Skeletal muscle tissue (tissue), 4 donors: ENCODE measurements around the gene IRX1. TPM values are rescaled to one million over a fixed set of nuclear protein-coding genes. Genes with fewer than 3 reads are reported as not detected.

ENCODE experiments used
- H3K27ac ChIP-seq: one replicate; pipeline ENCODE4 v1.7.0; 2013; ENCODE audit warnings: mild to moderate bottlenecking, low read depth, low read length, inconsistent platforms
- H3K27me3 ChIP-seq, 3 donors: one replicate each; pipeline ENCODE4 v1.7.0; 2013; ENCODE audit warnings: low read length in 3 of 3; ENCODE audit not compliant: control insufficient read depth in 3 of 3, insufficient read depth in 3 of 3
- H3K36me3 ChIP-seq, 3 donors: one replicate each; pipeline ENCODE4 v1.7.0; 2013; ENCODE audit warnings: low read length in 3 of 3; ENCODE audit not compliant: control insufficient read depth in 3 of 3, insufficient read depth in 3 of 3
- H3K4me1 ChIP-seq, 3 donors: one replicate each; pipeline ENCODE4 v1.7.0; 2013; ENCODE audit warnings: low read length in 3 of 3, mild to moderate bottlenecking in 3 of 3; ENCODE audit not compliant: control insufficient read depth in 3 of 3, insufficient read depth in 3 of 3
- H3K4me3 ChIP-seq, 3 donors: one replicate each; pipeline ENCODE4 v1.7.0; 2013; ENCODE audit warnings: low read length in 3 of 3
- H3K9ac ChIP-seq, 3 donors: one replicate each; pipeline ENCODE4 v1.7.0; 2013; ENCODE audit warnings: low read length in 3 of 3, mild to moderate bottlenecking in 3 of 3, moderate library complexity in 2 of 3, low read depth in 1 of 3
- H3K9me3 ChIP-seq, 3 donors: one replicate each; pipeline ENCODE4 v1.7.0; 2013; ENCODE audit warnings: low read length in 3 of 3; ENCODE audit not compliant: control insufficient read depth in 3 of 3
- total RNA-seq: library from RNA; depleted of rRNA; stranded (reverse); fragments of >200 nt; gene quantifications from one replicate; pipeline ENCODE4 v1.2.3, GENCODE V29; 2014
- donor health status: Osteomylitis.

IRX1 gene
- 2.1 TPM for total RNA-seq

- H3K27me3 ChIP-seq = peaks cover 79 to 89% (median 84%) of the 10 kb centered on the region in 3 donors
- H3K4me1 ChIP-seq = peaks cover 6 to 9% (median 8%) of the 10 kb centered on the region in 3 donors
- peak within 1 kb of the TSS in 1 of 3 donors; percentile 32 for H3K4me3 ChIP-seq
- H3K27ac ChIP-seq = no peak within 1 kb of the TSS
- H3K9me3 ChIP-seq = no peaks in the 10 kb centered on the region
- H3K36me3 ChIP-seq = no peaks in the 10 kb centered on the region
- no peak within 1 kb of the TSS for H3K9ac ChIP-seq
Measured at GRCh38 chr5:3595006-3595961, at the start of gene IRX1. TSS of gene IRX1 (plus strand) at chr5:3595832. CDS start at chr5:3596106, 274 bp downstream.

DNA sequence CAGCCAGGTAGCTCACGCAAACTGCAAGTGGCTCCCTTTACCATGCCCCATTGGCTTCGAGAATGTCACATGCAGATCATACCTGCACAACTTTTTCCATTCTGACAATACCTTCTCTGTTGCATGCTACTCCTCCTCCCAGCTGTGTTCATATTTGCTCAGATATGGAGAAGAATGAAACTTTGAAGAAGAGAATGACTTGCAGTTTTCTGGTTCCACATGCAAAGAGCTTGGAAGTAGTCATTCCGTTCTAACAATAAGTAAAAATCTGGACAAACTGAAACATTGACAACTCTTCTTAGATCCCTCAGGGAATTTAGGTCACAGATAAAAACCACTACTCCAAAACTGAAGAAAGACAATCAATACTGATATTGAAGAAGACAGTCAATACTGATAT is 49.6 kb upstream of the IRX1 start:
- Histone ChIP-seq H3K4me3 (no peak overlapping the region), H3K27ac (no peak overlapping the region)

DNA sequence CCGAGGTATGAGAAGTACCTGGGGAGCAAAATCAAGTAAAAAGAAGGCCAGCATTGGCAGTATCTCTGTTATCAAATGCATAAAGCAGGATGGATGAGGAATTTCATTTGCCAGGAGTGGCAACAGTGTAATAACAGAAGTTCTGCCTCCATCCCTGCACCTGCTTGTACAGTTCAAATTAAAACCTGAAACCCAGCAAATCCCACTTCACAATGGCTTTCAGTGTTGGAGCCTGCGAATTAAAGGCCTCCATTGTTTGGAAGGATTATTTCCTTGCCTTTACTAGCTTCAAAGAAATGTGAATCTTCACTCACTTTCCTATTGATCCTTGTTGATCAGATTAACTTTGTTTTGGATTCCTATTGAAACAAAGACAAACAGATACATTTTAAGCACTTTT is 31.5 kb upstream of the IRX1 start:
- no peak overlapping the region for H3K9ac ChIP-seq
- no peaks in the 10 kb centered on the region for H3K4me1 ChIP-seq
- H3K36me3 ChIP-seq = no peaks in the 10 kb centered on the region

More for the DNA sequence above, 49.6 kb upstream of the IRX1 start:
- no peaks in the 10 kb centered on the region for H3K36me3 ChIP-seq
- no peaks in the 10 kb centered on the region for H3K9me3 ChIP-seq
- H3K27me3 ChIP-seq = peaks cover 0 to 4% (median 0%) of the 10 kb centered on the region in 3 donors
- H3K9ac ChIP-seq = no peak overlapping the region
- H3K4me1 ChIP-seq = no peaks in the 10 kb centered on the region

DNA sequence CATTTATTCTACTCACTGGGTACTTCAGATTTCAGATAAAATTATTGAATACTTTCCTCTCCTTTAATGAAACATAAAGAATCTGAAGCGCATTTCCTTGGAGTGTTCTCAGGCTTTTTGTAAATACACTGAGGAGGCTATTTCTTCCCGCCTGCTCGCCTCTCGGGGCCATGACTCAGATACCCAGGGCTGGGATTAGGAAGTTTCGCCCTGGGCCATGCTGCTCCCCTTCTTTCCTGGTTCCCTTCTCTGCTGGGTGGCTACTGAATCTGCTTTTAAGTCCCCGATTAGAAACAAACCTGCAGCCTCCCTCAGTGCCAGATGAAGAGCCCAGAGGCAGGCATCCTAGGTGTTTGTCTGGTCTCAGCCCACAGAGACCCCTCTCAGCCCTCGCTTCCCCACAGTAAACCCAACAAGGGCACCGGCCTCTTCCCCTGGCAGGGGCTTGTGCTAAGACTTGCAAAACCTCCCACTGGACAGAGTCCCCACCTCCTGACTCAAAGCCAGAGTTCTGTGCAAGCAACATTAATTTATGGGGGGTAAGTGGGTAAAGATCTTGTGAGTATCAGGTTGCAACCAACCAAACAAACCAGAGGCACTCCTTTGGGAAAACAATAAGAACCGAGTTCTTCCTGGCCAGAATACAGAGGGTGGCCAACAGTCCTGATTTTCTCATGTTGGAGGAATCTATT is 30.7 kb upstream of the IRX1 start:
- Histone ChIP-seq H3K4me3 (no peak overlapping the region), H3K36me3 (no peaks in the 10 kb centered on the region), H3K27me3 (peaks cover 0 to 5% (median 0%) of the 10 kb centered on the region in 3 donors), H3K9ac (no peak overlapping the region), H3K9me3 (peaks cover 0 to 4% (median 2%) of the 10 kb centered on the region in 3 donors), H3K27ac (no peak overlapping the region), H3K4me1 (no peaks in the 10 kb centered on the region)

More for the DNA sequence above, 31.5 kb upstream of the IRX1 start:
- H3K4me3 ChIP-seq = no peak overlapping the region
- no peak overlapping the region for H3K27ac ChIP-seq
- H3K9me3 ChIP-seq = peaks cover 2 to 4% (median 4%) of the 10 kb centered on the region in 3 donors
- peaks cover 0 to 4% (median 0%) of the 10 kb centered on the region in 3 donors for H3K27me3 ChIP-seq

GRCh38 chr5:3584724-3585531 is 10.7 kb upstream of the IRX1 start:
- H3K4me1 ChIP-seq = no peaks in the 10 kb centered on the region
- peaks cover 23 to 46% (median 27%) of the 10 kb centered on the region in 3 donors for H3K27me3 ChIP-seq

DNA sequence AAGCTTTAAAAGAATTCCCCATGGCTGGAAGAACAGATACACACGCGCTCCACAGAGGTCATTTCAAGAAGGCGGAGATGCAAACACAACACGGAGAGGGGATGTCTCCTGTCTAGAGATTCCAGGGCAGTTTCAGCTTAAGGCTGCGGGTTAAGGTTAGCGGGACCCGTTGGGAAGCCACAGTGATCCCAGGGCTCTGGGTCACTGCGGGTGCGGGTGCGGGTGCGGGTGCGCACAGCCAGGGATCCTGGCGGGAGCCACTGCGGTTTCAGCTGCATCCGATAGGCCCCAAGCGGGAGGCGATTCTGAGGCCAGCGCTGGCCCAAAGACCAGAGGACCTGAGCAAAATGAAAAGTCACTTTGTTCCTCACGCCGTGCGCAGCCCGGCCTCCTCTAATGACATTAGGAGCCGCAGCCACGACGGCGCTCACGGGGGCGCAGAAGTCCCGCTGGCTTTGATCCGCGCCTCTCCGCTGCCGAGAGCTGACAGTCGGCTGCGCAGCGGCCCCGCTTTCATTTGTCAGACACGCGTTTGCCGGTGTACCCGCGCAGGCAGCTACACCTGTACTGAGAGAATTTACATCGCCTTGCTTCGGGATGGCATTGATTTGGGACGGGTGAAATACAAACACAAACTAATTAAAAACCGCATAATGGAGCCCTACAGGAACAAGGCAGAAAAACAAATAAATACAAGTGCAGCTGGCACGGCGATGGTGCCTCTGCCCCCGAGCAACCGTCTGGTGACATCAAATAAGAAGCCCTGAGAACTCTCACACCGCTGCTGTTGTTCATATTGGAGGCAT is 5.3 kb upstream of the IRX1 start:
- Histone ChIP-seq H3K4me1 (peaks cover 3 to 9% (median 8%) of the 10 kb centered on the region in 3 donors), H3K9me3 (peaks cover 0 to 2% (median 0%) of the 10 kb centered on the region in 3 donors), H3K27me3 (peaks cover 65 to 75% (median 72%) of the 10 kb centered on the region in 3 donors), H3K27ac (no peak overlapping the region), H3K9ac (no peak overlapping the region), H3K4me3 (no peak overlapping the region), H3K36me3 (no peaks in the 10 kb centered on the region)

More at GRCh38 chr5:3584724-3585531, 10.7 kb upstream of the IRX1 start:
- Histone ChIP-seq H3K9me3 (peaks cover 0 to 2% (median 0%) of the 10 kb centered on the region in 3 donors), H3K27ac (no peak overlapping the region), H3K4me3 (no peak overlapping the region), H3K9ac (no peak overlapping the region), H3K36me3 (no peaks in the 10 kb centered on the region)

GRCh38 chr5:3590967-3591900 is 4.4 kb upstream of the IRX1 start:
- Histone ChIP-seq H3K9me3 (peaks cover 0 to 2% (median 0%) of the 10 kb centered on the region in 3 donors), H3K27ac (no peak overlapping the region), H3K4me1 (peaks cover 3 to 9% (median 8%) of the 10 kb centered on the region in 3 donors), H3K27me3 (peaks cover 67 to 75% (median 72%) of the 10 kb centered on the region in 3 donors), H3K9ac (no peak overlapping the region), H3K4me3 (no peak overlapping the region), H3K36me3 (no peaks in the 10 kb centered on the region)

DNA sequence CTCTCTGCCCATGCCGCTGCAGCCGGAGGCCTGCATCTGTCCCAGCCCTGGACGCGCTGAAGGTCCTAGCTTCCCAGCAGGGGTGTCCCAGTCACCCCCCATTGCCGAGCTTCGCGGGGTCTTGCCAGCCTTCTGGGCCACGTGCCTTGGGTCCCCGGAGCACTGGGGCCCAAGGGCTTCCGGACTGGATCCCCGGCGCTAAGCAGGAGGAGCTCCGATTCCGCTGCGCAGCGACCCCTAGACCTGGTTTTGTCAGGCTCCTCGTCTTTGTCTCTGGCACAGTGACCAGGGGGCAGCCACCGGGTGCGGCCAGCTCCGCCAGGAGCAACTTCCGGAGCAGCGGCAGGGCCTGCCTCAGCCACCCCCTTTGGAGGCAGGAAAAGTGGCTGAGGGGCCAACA is 3.3 kb upstream of the IRX1 start:
- no peak overlapping the region for H3K4me3 ChIP-seq
- H3K4me1 ChIP-seq = peaks cover 3 to 9% (median 8%) of the 10 kb centered on the region in 3 donors
- H3K9ac ChIP-seq = no peak overlapping the region
- no peaks in the 10 kb centered on the region for H3K9me3 ChIP-seq
- H3K27me3 ChIP-seq = peaks cover 70 to 78% (median 75%) of the 10 kb centered on the region in 3 donors
- no peaks in the 10 kb centered on the region for H3K36me3 ChIP-seq
- no peak overlapping the region for H3K27ac ChIP-seq
